MM.1S (cell line): ENCODE measurements around the gene CHST7.

ENCODE experiments used
- CTCF ChIP-seq: fragments of 300-600 bp; sonication (generic); IDR thresholded peaks from 2 replicates; pipeline ENCODE4 v1.5.1; 2016; ENCODE audit warnings: antibody characterized with exemption, low read length, mixed read lengths
- EZH2 ChIP-seq: fragments of 300-600 bp; sonication (generic); optimal IDR thresholded peaks from 2 replicates; pipeline ENCODE3; 2017; ENCODE audit warnings: low read depth, mild to moderate bottlenecking, antibody characterized with exemption, low read length, mixed read lengths
- EZH2phosphoT487 ChIP-seq: fragments of 300-600 bp; sonication (generic); IDR thresholded peaks from 2 replicates; pipeline ENCODE4 v1.6.1; 2018; ENCODE audit warnings: antibody characterized with exemption, low read length

GRCh38 chrX:46569621-46570020 is 3.9 kb upstream of the CHST7 start:
- TF ChIP-seq CTCF (no peak), EZH2 (no peak), EZH2phosphoT487 (no peak)
